ENCODE results near the gene ANKRD55. TPM values are rescaled to one million over a fixed set of nuclear protein-coding genes. Genes with fewer than 3 reads are reported as not detected.
A peak's percentile ranks its signal among the peaks of the same experiment; 100 is the strongest.
"Not testable (repeated sequence)": the region's sequence is repeated elsewhere in the genome, so short reads cannot be mapped to it uniquely, and the experiment has no call there.

ANKRD55 gene
- total RNA-seq, 4 donors from 2014 or later = 0.95 TPM; not detected in 3

DNA sequence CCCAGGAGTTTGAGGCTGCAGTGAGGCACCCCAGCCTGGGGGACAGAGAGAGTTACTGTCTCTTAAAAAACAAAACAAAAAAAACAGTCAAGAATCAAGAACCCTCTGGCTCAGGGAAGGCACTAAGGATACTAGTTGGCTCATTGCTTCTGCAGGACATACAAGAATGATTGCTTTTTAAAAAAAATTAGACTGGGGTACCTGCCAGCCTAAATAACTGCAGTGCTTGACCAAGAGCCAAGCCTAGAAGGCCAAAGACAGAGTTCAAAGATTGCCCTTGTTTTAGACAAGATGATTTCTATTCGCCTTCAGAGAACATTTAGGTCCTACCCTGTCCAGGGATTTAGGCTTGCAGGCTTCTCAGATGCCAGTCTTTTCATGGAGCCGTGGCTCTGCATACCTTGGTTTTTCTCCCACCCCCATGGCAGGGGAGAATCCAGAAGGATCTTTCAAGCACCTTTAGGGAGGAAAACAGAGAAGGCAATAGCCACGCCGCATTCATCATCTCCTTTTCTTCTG is 144.6 kb downstream of the ANKRD55 start:
- no peaks in the 10 kb centered on the region for H3K36me3 ChIP-seq
- TF ChIP-seq, protein P1, sequence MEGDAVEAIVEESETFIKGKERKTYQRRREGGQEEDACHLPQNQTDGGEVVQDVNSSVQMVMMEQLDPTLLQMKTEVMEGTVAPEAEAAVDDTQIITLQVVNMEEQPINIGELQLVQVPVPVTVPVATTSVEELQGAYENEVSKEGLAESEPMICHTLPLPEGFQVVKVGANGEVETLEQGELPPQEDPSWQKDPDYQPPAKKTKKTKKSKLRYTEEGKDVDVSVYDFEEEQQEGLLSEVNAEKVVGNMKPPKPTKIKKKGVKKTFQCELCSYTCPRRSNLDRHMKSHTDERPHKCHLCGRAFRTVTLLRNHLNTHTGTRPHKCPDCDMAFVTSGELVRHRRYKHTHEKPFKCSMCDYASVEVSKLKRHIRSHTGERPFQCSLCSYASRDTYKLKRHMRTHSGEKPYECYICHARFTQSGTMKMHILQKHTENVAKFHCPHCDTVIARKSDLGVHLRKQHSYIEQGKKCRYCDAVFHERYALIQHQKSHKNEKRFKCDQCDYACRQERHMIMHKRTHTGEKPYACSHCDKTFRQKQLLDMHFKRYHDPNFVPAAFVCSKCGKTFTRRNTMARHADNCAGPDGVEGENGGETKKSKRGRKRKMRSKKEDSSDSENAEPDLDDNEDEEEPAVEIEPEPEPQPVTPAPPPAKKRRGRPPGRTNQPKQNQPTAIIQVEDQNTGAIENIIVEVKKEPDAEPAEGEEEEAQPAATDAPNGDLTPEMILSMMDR (IDR thresholded peaks at IDR 0.05) = no peak
- TF ChIP-seq POLR2AphosphoS5 (IDR thresholded peaks at IDR 0.05) (no peak), EP300 (IDR thresholded peaks at IDR 0.05; ENCODE audit: low read depth) (no peak), POLR2A (IDR thresholded peaks at IDR 0.05) (no peak)
- no peak overlapping the region for H3K27ac ChIP-seq
- in situ Hi-C loops (cut with MboI; ENCODE audit: low pct_ligation_motif_present in 1 of 4, low pct_unique_long_range_greater_than_20kb in 1 of 4, low sequenced_read_pairs in 3 of 4) (no loop called here), intact Hi-C loops (cut with DNase I; ENCODE audit: low total_unique reads) (no loop called here)
- 90 to 100% methylated on average over 2 to 4 of the region's 4 CpGs for WGBS, 2 donors (ENCODE audit: low coverage in 1 of 2)
- H3K4me1 ChIP-seq = no peaks in the 10 kb centered on the region
- H3K4me3 ChIP-seq = no peak overlapping the region
- no peaks in the 10 kb centered on the region for H3K27me3 ChIP-seq
- no peaks in the 10 kb centered on the region for H3K9me3 ChIP-seq
- DNase-seq = no peak

DNA sequence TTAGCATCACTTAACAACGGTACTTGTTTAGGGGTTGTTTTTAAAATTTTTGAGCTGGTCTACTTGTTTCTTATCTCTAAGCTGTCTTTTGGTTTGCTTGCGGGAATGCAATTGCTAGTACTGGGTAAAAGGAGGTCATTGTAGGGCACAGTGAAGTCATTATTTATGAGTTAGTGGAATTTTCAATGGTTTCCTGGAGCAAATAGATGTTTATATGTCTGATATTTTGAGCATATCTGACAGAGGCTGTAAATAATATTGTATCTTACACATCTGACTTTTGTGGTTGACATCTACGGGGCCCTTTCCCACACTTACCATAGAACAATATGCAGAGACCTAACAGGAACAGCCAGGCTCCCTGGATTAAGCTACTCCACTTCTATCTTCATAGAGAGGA is 147.9 kb downstream of the ANKRD55 start:
- 54 to 62% methylated on average over 2 to 3 of the region's 3 CpGs for WGBS, 2 donors (ENCODE audit: low coverage in 1 of 2)
- peaks cover 0 to 7% (median 2%) of the 10 kb centered on the region in 4 donors for H3K4me1 ChIP-seq
- no peak for DNase-seq
- TF ChIP-seq, protein P1 (IDR thresholded peaks at IDR 0.05) = no peak
- TF ChIP-seq POLR2A (IDR thresholded peaks at IDR 0.05) (no peak), EP300 (IDR thresholded peaks at IDR 0.05; ENCODE audit: low read depth) (no peak), POLR2AphosphoS5 (IDR thresholded peaks at IDR 0.05) (no peak)
- H3K27ac ChIP-seq = no peak overlapping the region
- no peaks in the 10 kb centered on the region for H3K27me3 ChIP-seq
- H3K9me3 ChIP-seq = no peaks in the 10 kb centered on the region
- H3K36me3 ChIP-seq = no peaks in the 10 kb centered on the region
- no peak overlapping the region for H3K4me3 ChIP-seq
- in situ Hi-C loops (cut with MboI; ENCODE audit: low pct_ligation_motif_present in 1 of 4, low pct_unique_long_range_greater_than_20kb in 1 of 4, low sequenced_read_pairs in 3 of 4) (no loop called here), intact Hi-C loops (cut with DNase I; ENCODE audit: low total_unique reads) (no loop called here)

DNA sequence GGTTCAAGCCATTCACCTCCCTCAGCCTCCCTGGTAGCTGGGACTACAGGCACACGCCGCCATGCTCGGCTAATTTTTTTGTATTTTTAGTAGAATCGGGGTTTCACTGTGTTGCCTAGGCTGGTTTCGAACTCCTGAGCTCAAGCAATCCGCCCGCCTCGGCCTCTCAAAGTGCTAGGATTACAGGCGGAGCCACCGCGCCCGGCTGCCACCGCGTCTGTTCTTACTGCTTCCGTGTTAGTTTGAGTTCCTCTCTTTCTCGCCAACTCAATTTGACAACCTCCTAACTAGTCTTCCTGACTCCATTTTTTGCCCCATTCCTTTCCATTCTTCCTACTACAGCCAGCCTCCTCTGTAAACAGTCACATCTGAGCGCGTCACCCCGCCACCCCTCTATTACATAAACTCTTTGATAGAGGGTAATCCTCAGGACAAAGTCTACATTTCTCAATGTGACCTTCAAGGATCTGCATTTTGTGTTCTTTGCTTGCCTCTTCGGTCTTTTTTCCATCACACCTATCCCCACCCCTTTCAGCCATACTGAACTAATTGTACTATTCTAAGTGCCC is 149.8 kb downstream of the ANKRD55 start:
- Histone ChIP-seq H3K4me3 (no peak overlapping the region), H3K9me3 (no peaks in the 10 kb centered on the region), H3K36me3 (no peaks in the 10 kb centered on the region), H3K27me3 (no peaks in the 10 kb centered on the region), H3K27ac (no peak overlapping the region), H3K4me1 (peaks cover 0 to 7% (median 2%) of the 10 kb centered on the region in 4 donors)
- WGBS, 2 donors (ENCODE audit: low coverage in 1 of 2) = 77 to 98% methylated on average over 4 to 20 of the region's 20 CpGs
- intact Hi-C loops (cut with DNase I; ENCODE audit: low total_unique reads) = no loop called here
- in situ Hi-C loops (cut with MboI; ENCODE audit: low pct_ligation_motif_present in 1 of 4, low pct_unique_long_range_greater_than_20kb in 1 of 4, low sequenced_read_pairs in 3 of 4) = no loop called here
- no peak for TF ChIP-seq EP300 (IDR thresholded peaks at IDR 0.05; ENCODE audit: low read depth)
- TF ChIP-seq POLR2A (IDR thresholded peaks at IDR 0.05) = no peak
- TF ChIP-seq POLR2AphosphoS5 (IDR thresholded peaks at IDR 0.05) = no peak
- TF ChIP-seq, protein P1 (IDR thresholded peaks at IDR 0.05) = no peak
- DNase-seq = no peak

DNA sequence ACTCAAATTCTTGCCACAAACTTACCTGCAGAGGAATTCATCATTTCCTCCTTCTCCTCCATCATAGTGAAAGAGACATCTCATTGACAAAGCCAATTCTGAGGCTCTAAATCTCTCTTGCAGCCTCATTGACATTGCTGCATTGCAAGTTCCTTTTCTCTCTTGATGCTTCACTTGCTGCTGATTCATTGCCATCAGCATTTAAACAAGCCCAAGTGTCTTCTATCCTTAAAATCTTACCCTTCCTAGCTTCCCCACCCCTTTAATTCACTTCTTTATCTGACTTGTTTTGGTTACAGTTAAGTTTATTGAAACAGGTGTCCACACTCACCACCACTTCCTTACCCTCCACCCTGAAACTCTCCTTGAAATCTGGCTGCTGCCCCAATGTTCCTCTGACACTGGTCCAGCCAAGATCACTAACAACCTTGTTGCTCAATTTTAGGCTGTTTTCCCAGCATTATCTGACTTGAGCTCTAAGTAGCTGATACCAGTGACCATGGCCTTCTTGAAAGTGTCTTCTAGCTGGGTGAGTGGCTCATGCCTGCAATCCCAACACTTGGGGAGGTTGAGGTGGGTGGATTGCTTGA is 152.0 kb downstream of the ANKRD55 start:
- H3K27me3 ChIP-seq; H3K4me1 ChIP-seq; H3K9me3 ChIP-seq; DNase-seq; H3K4me3 ChIP-seq; intact Hi-C loops (cut with DNase I; ENCODE audit: low total_unique reads); H3K36me3 ChIP-seq; in situ Hi-C loops (cut with MboI; ENCODE audit: low pct_ligation_motif_present in 1 of 4, low pct_unique_long_range_greater_than_20kb in 1 of 4, low sequenced_read_pairs in 3 of 4): not testable (repeated sequence)
- peak overlapping the region in 1 of 4 donors; percentile 19 for H3K27ac ChIP-seq

All from transverse colon (tissue), 4 donors.